LoVo (cell line): ENCODE data around the gene AKAP13.
"Not testable (repeated sequence)": the region's sequence is repeated elsewhere in the genome, so short reads cannot be mapped to it uniquely, and the experiment has no call there.

ENCODE experiments used
- DNase-seq: peaks from one replicate; pipeline ENCODE4 v3.0.0-alpha.2; 2016; ENCODE audit warnings: low spot score

AKAP13 gene

DNA sequence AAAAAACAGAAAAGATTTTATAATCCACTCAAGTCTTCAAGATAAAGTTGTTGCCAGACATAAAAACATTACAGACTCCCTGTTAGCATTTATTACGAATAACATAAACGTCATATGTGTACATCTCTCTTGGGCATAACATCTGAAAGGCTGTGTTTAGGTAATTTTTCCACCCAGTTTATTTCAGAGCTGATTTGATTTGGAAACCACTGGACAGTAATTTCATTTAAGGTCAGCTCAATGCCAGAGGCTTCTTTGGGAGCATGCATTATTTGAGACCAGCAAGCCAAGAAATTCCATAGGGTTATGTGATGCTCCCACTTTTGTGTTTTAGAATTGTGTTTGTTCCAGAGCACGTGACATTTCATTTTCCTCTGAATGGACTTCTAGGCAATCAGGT, 196.0 kb downstream of the AKAP13 start:
- no peak for DNase-seq

DNA sequence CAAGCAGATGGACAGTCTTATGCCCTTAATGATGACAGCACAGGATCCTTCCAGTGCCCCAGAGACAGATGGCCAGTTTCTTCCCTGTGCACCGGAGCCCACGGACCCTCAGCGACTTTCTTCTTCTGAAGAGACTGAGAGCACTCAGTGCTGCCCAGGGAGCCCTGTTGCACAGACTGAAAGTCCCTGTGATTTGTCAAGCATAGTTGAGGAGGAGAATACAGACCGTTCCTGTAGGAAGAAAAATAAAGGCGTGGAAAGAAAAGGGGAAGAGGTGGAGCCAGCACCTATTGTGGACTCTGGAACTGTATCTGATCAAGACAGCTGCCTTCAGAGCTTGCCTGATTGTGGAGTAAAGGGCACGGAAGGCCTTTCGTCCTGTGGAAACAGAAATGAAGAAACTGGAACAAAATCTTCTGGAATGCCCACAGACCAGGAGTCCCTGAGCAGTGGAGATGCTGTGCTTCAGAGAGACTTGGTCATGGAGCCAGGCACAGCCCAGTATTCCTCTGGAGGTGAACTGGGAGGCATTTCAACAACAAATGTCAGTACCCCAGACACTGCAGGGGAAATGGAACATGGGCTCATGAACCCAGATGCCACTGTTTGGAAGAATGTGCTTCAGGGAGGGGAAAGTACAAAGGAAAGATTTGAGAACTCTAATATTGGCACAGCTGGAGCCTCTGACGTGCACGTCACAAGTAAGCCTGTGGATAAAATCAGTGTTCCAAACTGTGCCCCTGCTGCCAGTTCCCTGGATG, 198.7 kb downstream of the AKAP13 start:
- DNase-seq, result peak; percentile 57

DNA sequence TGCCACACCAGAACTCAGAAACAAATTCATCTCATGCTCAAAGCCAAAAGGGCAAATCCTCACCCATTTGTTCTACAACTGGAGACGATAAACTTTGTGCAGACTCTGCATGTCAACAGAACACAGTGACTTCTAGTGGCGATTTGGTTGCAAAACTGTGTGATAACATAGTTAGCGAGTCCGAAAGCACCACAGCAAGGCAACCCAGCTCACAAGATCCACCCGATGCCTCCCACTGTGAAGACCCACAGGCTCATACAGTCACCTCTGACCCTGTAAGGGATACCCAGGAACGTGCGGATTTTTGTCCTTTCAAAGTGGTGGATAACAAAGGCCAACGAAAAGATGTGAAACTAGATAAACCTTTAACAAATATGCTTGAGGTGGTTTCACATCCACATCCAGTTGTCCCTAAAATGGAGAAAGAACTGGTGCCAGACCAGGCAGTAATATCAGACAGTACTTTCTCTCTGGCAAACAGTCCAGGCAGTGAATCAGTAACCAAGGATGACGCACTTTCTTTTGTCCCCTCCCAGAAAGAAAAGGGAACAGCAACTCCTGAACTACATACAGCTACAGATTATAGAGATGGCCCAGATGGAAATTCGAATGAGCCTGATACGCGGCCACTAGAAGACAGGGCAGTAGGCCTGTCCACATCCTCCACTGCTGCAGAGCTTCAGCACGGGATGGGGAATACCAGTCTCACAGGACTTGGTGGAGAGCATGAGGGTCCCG, 199.7 kb downstream of the AKAP13 start:
- DNase-seq, result no peak

DNA sequence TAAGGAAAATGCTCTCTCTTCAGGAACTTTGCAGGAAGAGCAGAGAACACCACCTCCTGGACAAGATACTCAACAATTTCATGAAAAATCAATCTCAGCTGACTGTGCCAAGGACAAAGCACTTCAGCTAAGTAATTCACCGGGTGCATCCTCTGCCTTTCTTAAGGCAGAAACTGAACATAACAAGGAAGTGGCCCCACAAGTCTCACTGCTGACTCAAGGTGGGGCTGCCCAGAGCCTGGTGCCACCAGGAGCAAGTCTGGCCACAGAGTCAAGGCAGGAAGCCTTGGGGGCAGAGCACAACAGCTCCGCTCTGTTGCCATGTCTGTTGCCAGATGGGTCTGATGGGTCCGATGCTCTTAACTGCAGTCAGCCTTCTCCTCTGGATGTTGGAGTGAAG, 200.5 kb downstream of the AKAP13 start:
- no peak for DNase-seq

DNA sequence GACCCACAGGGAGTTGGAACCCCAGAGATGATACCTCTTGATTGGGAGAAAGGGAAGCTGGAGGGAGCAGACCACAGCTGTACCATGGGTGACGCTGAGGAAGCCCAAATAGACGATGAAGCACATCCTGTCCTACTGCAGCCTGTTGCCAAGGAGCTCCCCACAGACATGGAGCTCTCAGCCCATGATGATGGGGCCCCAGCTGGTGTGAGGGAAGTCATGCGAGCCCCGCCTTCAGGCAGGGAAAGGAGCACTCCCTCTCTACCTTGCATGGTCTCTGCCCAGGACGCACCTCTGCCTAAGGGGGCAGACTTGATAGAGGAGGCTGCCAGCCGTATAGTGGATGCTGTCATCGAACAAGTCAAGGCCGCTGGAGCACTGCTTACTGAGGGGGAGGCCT, 201.1 kb downstream of the AKAP13 start:
- DNase-seq, result no peak

DNA sequence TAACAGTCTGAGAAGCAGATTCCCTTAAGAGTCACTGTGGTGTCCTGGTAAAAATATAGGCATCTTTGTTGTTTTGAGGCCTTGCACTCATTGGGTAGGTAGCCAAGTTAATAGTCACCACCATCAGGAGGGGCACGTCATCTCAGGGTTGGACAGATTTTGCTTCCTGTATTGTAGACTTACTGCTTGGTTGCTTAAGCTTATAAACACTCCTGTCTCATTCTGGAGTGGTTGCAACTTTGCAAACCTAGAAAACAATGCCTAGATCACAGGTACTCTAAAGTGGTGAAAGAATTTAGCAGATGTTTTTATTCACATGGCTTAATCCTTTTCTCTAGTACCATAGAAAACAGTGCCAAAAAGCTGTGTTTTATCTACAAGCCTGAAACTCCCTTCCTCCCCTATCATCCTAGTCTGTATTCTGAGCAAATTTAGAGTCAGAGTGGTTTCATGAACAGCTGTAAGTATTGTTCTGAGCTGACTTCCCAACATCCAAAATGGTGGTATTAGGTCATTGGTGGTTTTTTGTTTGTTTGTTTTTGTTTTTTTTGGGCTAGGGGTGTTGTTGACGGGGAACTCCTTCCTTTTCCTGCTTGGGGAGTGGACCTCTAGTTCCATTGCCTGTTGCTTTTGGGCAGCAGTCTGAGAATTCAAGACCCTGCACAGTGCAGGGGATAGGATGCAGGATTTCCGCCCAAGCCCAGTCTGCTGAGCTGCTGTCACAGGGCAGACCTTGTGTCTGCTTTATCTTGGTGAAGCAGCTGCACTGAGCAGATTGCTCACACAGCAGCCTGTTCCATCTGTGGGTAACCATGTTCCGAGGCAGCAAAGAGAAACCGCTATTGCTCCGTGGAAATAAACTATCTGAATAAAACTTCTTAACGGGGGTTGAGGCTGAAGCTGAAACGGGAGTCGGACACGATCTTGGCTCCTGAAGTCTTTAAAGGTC, 202.0 kb downstream of the AKAP13 start:
- DNase-seq, result no peak

DNA sequence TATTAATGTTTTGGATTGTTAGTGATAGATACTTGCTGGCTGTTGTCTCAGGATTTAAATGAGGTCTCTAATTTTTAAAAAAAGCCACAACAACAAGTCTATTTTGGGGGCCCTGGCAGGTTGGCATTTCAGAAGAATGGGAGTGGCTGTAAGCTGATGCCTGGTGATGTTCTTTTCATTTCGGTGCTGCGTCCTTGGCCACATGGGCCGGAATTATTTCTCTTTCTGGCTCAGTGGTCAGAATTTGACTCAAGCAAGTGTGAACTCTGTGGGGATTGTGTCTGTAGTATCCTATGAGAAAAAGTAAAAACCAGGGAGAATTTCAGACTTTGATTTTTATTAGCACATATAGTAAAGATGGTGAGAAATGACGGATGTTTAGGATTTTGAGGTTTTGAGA, 203.0 kb downstream of the AKAP13 start:
- no peak for DNase-seq

DNA sequence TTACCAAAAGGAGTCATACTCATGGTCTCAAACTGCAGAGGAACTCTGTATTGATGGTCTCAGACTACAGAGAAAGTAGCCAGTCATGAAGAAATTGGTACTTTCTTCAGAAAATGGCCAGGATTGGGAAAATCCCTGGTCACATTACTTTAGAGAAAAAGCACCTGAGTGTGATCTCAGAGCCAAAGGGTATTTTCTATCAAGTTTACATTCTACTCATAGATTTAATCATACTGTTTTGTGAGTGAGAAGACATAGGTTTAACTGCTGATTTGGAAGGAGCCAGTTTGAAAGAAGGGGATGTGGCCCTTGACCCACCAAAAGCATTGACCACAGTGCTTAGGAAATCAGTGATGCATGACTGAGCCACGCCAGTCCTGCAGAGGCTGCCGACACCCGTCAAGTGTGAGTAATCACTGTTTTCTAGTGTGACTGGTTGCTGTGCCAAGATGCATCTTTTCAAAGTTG, 203.6 kb downstream of the AKAP13 start:
- DNase-seq, result peak; percentile 60

DNA sequence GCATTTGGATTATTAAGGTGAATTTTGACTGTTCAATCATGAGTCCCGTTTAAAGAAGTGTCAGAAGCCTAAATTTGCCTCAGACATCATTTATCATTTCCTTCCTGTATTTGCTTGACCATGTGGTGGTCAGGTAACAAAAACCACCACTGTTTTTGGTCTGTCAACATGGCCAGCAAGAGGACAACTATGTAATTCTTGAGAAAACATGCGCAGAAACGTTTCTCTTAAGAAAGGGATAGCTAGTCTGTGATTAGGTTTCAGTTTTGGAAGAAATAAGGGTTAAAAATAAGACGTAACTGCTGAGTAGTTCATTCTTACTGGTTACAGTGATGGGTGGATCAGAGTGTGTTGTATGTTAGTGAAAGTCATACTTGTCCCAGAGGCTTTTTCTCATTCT, 204.5 kb downstream of the AKAP13 start:
- no peak for DNase-seq

DNA sequence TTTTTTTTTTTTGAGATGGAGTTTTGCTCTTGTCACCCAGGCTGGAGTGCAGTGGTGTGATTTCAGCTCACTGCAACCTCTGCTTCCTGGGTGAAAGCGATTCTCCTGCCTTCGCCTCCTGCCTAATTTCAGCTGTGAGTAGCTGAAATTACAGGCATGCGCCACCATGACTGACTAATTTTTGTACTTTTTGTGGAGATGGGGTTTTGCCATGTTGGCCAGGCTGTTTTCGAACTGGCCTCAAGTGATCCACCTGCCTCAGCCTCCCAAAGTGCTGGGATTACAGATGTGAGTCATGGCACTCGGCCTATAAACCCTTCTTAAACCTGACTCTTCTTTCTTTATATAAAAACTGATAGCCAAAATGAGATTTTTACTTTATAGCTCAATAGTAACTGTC, 205.8 kb downstream of the AKAP13 start:
- DNase-seq, result not testable (repeated sequence)

DNA sequence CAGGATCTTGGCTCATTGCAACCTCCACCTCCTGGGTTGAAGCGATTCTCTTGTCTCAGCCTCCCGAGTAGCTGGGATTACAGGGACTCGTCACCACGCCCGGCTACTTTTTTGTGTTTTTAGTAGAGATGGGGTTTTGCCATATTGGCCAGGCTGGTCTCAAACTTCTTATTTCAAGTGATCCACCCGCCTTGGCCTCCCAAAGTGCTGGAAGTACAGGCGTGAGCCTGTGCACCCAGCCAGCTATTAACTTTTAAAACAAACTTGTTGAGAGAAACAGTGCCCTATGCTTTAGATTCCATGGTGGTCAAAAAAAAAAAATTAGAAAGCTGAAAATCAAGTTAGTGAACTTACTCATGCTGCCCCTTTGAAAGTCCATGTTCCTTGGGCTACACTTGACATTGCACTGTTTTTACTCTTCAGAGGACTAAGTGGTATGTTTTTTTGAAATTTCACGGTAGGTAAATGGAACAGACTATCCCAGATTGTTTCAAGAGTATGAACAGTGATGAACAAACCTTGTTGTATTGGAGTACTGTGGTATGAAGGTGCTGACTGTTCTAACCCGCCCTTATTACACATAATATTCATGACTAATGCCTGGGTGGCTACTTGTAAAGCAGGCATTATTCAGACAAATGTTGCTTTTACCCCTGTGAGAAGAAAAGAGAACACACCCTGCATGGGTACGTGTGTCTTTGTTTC, 207.5 kb downstream of the AKAP13 start:
- peak; percentile 78 for DNase-seq

DNA sequence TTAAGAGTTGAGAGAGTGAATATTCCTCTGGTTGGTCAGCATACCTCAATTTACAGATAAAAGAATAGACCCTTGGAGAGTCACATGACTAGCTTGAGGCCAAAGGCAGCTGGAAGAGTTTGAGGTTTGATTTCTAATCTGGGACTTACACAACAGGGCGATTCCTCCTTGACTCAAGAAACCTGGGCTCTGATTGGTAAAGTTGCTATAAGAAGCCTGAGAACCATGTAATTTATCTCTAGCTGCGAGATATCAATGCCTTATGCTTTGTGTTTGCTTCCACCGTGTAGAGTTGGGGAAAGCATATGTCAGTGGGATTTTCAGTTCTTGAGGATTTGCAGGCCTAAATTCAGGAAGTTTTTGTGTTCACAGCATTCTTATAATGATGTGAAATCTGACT, 208.3 kb downstream of the AKAP13 start:
- peak; percentile 40 for DNase-seq

DNA sequence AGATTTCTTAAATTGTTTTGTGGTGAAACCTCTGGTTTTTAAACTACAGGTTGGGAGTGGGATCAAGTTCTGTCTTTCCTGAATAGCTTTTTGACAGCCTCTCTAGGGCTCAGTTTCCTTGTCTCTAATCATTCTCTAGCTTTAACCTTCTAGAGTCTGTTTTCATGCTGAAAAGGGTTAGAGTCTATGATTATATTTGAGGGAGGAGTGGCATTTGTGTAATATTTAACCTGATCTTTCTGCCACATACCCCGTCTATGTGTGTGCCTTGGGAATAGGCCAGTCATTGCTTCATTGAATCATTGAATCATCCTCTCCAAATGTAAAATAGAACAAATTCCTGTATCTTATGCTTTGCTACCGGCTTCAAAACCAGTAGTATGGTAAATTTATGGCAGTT, 209.4 kb downstream of the AKAP13 start:
- peak; percentile 62 for DNase-seq

DNA sequence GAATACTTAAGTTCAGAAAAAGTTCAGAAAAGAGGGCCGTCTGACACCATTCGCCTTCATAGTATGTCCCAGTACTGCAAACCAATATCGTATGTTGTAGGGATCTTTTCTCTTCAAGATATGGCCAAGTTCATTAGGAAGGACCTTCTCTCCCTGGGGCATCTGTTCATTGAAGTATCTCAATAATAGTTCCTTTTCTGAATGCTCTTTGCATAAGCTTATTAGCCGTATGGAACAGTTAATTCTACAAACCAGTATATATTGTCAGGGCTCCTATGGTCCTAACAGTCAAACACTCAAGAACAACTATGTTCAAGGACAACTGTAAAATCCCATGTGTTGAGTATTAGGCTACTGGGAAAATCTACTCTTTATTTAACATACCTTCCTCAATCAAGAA, 211.2 kb downstream of the AKAP13 start:
- DNase-seq, result no peak

DNA sequence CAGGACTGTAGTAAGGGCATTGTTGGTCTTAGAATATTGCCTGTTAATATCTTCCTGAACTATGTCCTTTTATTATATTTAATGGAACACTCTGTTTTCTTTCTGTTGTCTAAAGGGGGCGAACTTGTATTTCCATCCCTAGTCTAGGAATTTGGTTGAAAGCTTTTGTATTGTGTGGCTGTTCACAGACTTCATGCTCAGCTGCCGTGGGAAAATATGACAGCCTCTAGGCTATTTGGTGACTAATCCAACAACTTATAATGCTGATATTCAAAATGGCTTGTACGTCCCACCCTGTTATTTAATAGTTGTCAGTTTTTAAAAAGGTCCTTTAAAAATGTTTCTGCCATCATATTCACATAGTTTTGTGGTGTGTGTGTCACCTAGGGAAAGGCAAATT, 211.7 kb downstream of the AKAP13 start:
- DNase-seq, result no peak

DNA sequence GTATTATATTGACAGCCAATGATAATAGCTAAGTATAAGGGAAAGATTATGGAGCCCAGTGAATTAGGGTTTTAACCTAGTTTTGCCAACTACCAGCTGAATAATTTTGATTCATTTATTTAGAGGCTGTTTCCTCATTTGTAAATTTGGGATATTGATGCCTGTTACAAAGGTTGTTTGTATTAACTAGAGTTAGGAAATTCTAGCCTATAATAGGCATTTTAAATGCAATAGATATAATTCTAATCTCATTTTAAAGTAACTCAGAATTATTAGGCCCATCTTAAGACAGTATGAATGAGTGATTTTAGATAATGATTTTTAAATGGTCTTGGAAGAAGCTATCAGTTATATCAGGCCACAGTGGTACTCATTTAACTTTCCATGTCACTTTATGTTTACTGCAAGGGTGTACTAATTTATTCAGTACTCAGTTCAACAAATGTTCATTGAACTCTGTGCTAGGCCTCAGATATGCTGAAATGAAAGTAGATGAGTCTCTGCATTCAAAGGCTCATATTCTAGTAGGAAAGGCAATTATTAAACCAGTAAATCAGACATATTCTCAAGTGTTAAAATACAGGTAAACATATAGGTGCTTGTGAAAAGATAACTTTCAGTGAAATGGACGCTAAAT, 213.5 kb downstream of the AKAP13 start:
- DNase-seq, result no peak

DNA sequence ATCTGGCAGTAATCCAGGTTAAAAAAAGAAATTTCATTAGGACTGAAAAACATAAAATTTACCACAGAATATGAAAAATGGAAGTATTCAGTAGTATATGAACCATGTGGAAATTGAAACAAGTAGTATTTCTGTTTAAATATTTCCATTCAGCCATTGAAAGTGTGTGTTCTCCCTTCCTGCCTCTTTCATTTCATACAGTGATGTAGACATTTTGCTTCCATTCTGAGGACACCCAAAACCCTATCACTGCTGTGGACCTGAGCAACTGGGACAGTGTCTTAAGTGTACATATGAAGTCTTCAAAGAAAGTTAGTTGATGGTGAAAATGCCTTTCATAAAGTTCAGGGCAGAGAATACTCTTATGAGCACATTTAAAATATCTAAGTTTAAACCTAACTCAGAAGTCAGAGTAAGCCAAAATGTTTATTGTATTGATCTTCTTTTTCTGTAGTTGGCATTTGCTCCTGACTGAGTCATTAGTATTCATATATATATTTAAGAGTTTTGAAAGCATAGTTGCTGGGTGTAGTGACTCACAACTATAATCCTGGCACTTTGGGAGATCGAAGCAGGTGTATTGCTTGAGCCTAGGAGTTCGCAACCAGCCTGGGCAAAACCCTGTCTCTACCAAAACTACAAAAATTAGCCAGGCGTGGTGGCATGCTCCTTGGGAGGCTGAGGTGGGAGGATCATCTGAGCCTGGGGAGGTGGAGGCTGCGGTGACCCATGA, 215.6 kb downstream of the AKAP13 start:
- no peak for DNase-seq

DNA sequence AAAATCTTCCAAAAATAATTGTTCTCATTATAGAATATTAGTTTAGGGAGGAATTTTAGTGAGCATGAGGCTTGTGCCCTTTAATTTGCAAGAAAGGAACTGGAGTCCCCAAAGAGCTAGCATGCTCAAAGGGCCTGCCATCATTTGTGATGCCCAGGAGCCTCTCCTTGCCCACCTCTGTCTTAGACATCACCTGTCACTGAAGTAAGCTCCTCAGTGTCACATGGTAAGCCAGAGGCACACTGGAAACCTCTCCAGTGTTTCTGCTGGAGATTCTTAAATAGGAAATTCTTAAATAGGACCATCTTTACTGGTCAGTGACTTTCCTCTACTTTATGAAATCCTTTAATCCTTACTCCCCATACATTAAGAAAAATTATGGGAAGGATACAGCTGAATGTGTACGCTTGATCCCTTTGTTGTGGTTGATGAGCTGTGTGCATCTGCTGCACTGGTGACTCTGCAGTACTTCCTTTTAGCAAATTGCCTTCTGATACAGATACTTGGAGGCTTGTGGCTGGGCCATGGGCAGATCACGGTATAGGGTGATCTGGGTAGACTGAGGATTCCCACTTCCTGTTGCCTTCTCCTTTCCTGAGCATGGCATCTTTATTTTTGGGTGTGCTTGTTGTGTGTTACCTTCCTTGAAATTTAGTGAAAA, 216.9 kb downstream of the AKAP13 start:
- DNase-seq, result no peak

DNA sequence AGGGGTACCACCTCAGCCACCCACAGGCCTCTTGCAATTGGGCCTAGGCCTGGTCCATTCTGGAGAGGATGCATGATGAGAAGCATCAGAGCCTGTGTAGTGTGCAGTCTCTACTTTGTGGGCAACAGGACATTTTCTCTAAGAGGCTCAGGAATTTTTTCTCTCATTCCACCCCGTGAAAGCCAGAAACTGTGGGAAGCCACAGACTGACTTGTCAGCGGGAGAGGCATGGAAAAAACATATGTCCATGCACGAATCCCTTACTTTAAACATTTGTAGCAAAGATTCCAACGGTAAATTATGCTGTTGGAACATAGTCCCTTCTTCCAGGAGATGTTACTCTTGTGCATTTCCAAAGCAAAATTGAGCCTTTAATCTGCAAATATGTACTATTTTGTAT, 217.8 kb downstream of the AKAP13 start:
- DNase-seq, result no peak
